Gastrocnemius medialis (tissue), 4 donors: ENCODE results near the gene MYO16. TPM values are rescaled to one million over a fixed set of nuclear protein-coding genes. Genes with fewer than 3 reads are reported as not detected.

Source experiments
- ATAC-seq, 2 donors: fragments of 150-250 bp; one replicate each; pipeline ENCODE4 v1.9.1; 2016
- DNase-seq, 2 donors: peaks; one replicate each; pipeline ENCODE4 v3.0.0-alpha.2; 2019
- H3K27ac ChIP-seq, 4 donors: fragments of 200-600 bp; sonication (generic); 1 replicate in 1 of 4; 2 replicates in 3 of 4; pipeline ENCODE4 v1.5.1; 2016 to 2018; ENCODE audit warnings: mild to moderate bottlenecking in 2 of 4, moderate library complexity in 1 of 4
- H3K27me3 ChIP-seq, 3 donors: fragments of 200-600 bp; sonication (generic) in 2 of 3; 1 replicate in 1 of 3; 2 replicates in 2 of 3; pipeline versions ENCODE4 v1.5.1 to v1.6.0; 2016 to 2019; ENCODE audit warnings: mild to moderate bottlenecking in 1 of 3, moderate library complexity in 1 of 3
- H3K36me3 ChIP-seq, 2 donors: fragments of 200-600 bp; sonication (generic) in 1 of 2; one replicate each; pipeline ENCODE4 v1.5.1; 2017 to 2018
- H3K4me1 ChIP-seq, 2 donors: fragments of 200-600 bp; sonication (generic) in 1 of 2; one replicate each; pipeline ENCODE4 v1.5.1; 2016 to 2017; ENCODE audit warnings: mild to moderate bottlenecking in 2 of 2
- H3K4me3 ChIP-seq, 4 donors: fragments of 200-600 bp; sonication (generic) in 3 of 4; 1 replicate in 1 of 4; 2 replicates in 3 of 4; pipeline ENCODE4 v1.5.1; 2016 to 2019; ENCODE audit warnings: mild to moderate bottlenecking in 2 of 4
- H3K9me3 ChIP-seq, 3 donors: fragments of 200-600 bp; sonication (generic) in 2 of 3; 1 replicate in 1 of 3; 2 replicates in 2 of 3; pipeline ENCODE4 v1.5.1; 2016 to 2019
- POLR2A ChIP-seq, 2 donors: fragments of 450-650 bp; IDR thresholded peaks; one replicate each; pipeline ENCODE4 v1.6.1; 2017; ENCODE audit warnings: antibody characterized with exemption in 2 of 2, mild to moderate bottlenecking in 2 of 2, moderate library complexity in 2 of 2
- in situ Hi-C, 4 donors: fragments of 200-750 bp; cut with MboI; loops; one replicate each; pipeline versions ENCODE4 v1.15.0 to v1.8.0; 2017; ENCODE audit warnings: low sequenced_read_pairs in 4 of 4
- intact Hi-C: fragments of 100-400 bp; cut with DNase I; formaldehyde crosslinking; loops from one replicate; pipeline ENCODE4 v1.15.1; 2023; ENCODE audit warnings: low total_unique reads
- total RNA-seq, 4 donors: library from RNA; depleted of rRNA; stranded (reverse); fragments of >200 nt; gene quantifications; one replicate each; pipeline versions ENCODE4 v1.1.0 to v1.2.3, GENCODE V29; 2016
- TF ChIP-seq, protein P1 (sequence below), 5 experiments: fragments of 450-650 bp in 3 of 5; fragments of 200-600 bp in 2 of 5; sonication (generic) in 2 of 5; IDR thresholded peaks in 4 of 5; conservative IDR thresholded peaks in 1 of 5; 1 replicate in 4 of 5; 2 replicates in 1 of 5; pipeline ENCODE4 v1.5.1; 2016 to 2019; ENCODE audit warnings: antibody characterized with exemption in 5 of 5, mild to moderate bottlenecking in 3 of 5, moderate library complexity in 3 of 5

MYO16 gene
- total RNA-seq, 4 donors from 2014 or later = 0.02 TPM; not detected in 3

DNA sequence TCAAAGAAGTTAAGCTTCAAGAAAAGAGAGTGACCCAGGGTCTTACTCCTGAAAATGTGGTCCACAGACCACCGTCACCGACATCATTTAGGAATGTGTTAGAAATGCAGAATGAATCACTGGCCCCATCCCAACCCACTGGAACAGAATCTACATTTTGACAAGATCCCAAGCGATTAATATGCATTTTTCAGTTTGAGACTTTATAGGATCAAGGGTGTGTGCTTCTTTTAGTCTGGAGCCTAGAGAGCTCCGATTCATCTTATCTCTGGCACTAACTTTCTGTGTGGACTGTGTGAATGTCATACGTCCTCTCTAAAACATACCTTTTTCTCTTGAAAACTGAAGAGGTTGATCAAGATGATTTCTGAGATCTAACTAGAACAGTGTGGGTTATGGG lies 484.8 kb downstream of the MYO16 start:
- ATAC-seq = no peak
- Histone ChIP-seq H3K4me3 (no peak overlapping the region), H3K9me3 (no peaks in the 10 kb centered on the region), H3K27ac (no peak overlapping the region), H3K27me3 (peaks cover 0 to 4% (median 0%) of the 10 kb centered on the region in 3 donors), H3K36me3 (no peaks in the 10 kb centered on the region), H3K4me1 (no peaks in the 10 kb centered on the region)
- TF ChIP-seq, protein P1, sequence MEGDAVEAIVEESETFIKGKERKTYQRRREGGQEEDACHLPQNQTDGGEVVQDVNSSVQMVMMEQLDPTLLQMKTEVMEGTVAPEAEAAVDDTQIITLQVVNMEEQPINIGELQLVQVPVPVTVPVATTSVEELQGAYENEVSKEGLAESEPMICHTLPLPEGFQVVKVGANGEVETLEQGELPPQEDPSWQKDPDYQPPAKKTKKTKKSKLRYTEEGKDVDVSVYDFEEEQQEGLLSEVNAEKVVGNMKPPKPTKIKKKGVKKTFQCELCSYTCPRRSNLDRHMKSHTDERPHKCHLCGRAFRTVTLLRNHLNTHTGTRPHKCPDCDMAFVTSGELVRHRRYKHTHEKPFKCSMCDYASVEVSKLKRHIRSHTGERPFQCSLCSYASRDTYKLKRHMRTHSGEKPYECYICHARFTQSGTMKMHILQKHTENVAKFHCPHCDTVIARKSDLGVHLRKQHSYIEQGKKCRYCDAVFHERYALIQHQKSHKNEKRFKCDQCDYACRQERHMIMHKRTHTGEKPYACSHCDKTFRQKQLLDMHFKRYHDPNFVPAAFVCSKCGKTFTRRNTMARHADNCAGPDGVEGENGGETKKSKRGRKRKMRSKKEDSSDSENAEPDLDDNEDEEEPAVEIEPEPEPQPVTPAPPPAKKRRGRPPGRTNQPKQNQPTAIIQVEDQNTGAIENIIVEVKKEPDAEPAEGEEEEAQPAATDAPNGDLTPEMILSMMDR (IDR thresholded peaks at IDR 0.05 in 4 of 5, conservative IDR thresholded peaks at IDR 0.05 in 1 of 5) = no peak
- no peak for TF ChIP-seq POLR2A (IDR thresholded peaks at IDR 0.05)
- intact Hi-C loops (no loop called here), in situ Hi-C loops (no loop called here)
- DNase-seq = no peak

DNA sequence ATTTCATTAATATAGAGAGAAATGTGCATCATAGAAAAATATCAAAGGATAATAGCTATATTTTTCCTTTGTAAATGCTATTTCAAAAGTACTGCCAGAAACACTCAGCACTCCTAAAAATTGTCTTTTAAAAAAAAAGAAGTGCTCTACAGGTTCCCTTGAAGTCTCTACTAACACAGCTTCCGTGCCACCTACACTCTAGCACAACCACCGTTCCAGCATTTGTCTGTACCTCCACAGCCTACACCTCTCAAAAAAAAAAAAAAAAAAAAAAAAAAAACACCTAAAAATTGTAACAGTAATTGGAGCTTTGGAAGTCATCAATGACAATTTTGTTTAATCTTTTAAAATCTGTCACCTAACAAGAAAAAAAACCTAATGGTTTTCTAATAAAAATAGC lies 485.6 kb downstream of the MYO16 start:
- Histone ChIP-seq H3K4me3 (no peak overlapping the region), H3K9me3 (no peaks in the 10 kb centered on the region), H3K36me3 (no peaks in the 10 kb centered on the region), H3K4me1 (no peaks in the 10 kb centered on the region), H3K27ac (no peak overlapping the region), H3K27me3 (peaks cover 0 to 4% (median 0%) of the 10 kb centered on the region in 3 donors)
- in situ Hi-C loops (no loop called here), intact Hi-C loops (no loop called here)
- ATAC-seq = no peak
- no peak for TF ChIP-seq POLR2A (IDR thresholded peaks at IDR 0.05)
- TF ChIP-seq, protein P1 (IDR thresholded peaks at IDR 0.05 in 4 of 5, conservative IDR thresholded peaks at IDR 0.05 in 1 of 5) = no peak
- DNase-seq = no peak

DNA sequence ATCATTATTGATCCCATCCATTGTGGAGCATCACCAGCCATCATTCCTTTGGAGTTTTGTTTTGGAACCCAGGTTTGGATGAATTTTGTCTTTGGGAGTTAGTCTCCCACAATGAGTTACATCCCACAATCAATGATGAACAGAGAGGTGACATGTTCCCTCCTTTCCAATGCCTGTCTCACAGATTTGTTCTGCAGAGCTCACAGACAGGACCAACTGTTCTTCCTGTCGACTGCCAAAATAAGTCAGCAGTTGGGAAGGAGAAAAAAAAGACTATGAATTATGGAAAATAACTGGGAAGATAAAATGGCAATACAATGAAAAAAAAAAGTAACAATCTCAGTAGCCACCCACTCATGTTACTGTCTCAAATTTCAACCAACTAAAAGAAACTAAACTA lies 489.1 kb downstream of the MYO16 start:
- Histone ChIP-seq H3K4me1 (no peaks in the 10 kb centered on the region), H3K27ac (no peak overlapping the region), H3K4me3 (no peak overlapping the region), H3K27me3 (peaks cover 0 to 4% (median 0%) of the 10 kb centered on the region in 3 donors), H3K9me3 (no peaks in the 10 kb centered on the region), H3K36me3 (no peaks in the 10 kb centered on the region)
- ATAC-seq (no peak), DNase-seq (no peak)
- intact Hi-C loops (no loop called here), in situ Hi-C loops (no loop called here)
- TF ChIP-seq POLR2A (IDR thresholded peaks at IDR 0.05) = no peak

DNA sequence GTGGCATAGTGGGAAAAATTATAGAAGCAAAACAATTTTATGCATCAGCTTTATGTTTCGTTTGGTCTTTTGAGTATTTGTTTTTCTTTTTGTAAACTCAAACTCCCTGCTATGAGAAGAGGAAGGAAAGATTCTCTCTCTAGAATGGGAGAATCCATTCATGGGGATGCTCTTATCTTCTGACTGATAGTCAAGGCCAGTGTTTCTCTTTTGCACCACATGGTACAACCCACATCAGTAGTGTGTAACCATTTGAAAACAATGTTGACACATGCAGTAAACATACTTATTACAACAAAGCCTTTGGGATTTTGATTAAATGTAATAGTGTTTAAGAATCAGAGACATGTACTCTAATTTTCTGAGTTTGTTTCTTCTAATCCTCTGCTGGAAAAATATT lies 490.5 kb downstream of the MYO16 start:
- intact Hi-C loops = no loop called here
- in situ Hi-C loops = no loop called here
- no peak overlapping the region for H3K4me3 ChIP-seq

DNA sequence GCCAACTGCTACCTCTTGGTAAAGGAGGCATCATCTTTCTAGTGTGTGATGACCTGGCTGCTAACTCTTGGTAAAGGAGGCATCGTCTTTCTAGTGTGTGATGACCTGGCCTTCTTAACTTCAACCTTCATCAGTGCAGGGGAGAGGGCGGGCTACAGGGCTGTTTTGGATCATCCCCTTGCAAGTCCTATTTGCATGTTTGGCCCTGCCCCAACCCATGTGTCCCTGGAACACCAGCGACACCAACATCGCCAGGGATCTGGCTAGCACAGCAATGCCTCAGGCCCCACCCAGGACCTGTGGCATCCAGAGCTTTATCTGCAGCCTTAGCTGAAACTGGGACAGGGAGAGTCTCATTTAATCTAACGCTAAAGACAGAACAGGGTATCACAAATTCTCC lies 492.4 kb downstream of the MYO16 start:
- H3K27ac ChIP-seq = no peak overlapping the region
- intact Hi-C loops (no loop called here), in situ Hi-C loops (no loop called here)
- H3K27me3 ChIP-seq = no peaks in the 10 kb centered on the region
- ATAC-seq (no peak), DNase-seq (no peak)
- no peak overlapping the region for H3K4me3 ChIP-seq
- no peak for TF ChIP-seq POLR2A (IDR thresholded peaks at IDR 0.05)
- TF ChIP-seq, protein P1 (IDR thresholded peaks at IDR 0.05 in 4 of 5, conservative IDR thresholded peaks at IDR 0.05 in 1 of 5) = no peak
- no peaks in the 10 kb centered on the region for H3K36me3 ChIP-seq
- H3K9me3 ChIP-seq = no peaks in the 10 kb centered on the region
- no peaks in the 10 kb centered on the region for H3K4me1 ChIP-seq

More for the DNA sequence above, 490.5 kb downstream of the MYO16 start:
- Histone ChIP-seq H3K36me3 (no peaks in the 10 kb centered on the region), H3K4me1 (no peaks in the 10 kb centered on the region), H3K27ac (no peak overlapping the region), H3K27me3 (no peaks in the 10 kb centered on the region), H3K9me3 (no peaks in the 10 kb centered on the region)
- DNase-seq = no peak
- TF ChIP-seq POLR2A (IDR thresholded peaks at IDR 0.05) = no peak
- TF ChIP-seq, protein P1 (IDR thresholded peaks at IDR 0.05 in 4 of 5, conservative IDR thresholded peaks at IDR 0.05 in 1 of 5) = no peak
- ATAC-seq = no peak
